Activated naive CD8-positive, alpha-beta T cell treated with anti-CD3 and anti-CD28 coated beads for 36 hours (primary cell): ENCODE results near the gene PORCN. TPM values are rescaled to one million over a fixed set of nuclear protein-coding genes. Genes with fewer than 3 reads are reported as not detected.

Experiments used
- DNase-seq: peaks from one replicate; pipeline ENCODE4 v3.0.0; 2021
- H3K27ac Mint-ChIP-seq: one replicate; pipeline ENCODE4 v1.8.0; 2022; ENCODE audit warnings: mild to moderate bottlenecking, moderate library complexity, mixed read lengths
- H3K27me3 Mint-ChIP-seq: one replicate; pipeline ENCODE4 v1.8.0; 2022; ENCODE audit warnings: mild to moderate bottlenecking, mixed read lengths
- H3K36me3 Mint-ChIP-seq: one replicate; pipeline ENCODE4 v1.8.0; 2021; ENCODE audit warnings: mild to moderate bottlenecking, mixed read lengths
- H3K4me1 Mint-ChIP-seq: one replicate; pipeline ENCODE4 v1.8.0; 2021; ENCODE audit warnings: mixed read lengths
- H3K4me3 Mint-ChIP-seq: one replicate; pipeline ENCODE4 v1.8.0; 2022; ENCODE audit warnings: mild to moderate bottlenecking, moderate library complexity, mixed read lengths
- H3K9me3 Mint-ChIP-seq: one replicate; pipeline ENCODE4 v1.8.0; 2022; ENCODE audit warnings: mixed read lengths
- total RNA-seq, 2 experiments: library from RNA; stranded (reverse); gene quantifications; one replicate each; pipeline ENCODE4 v1.2.3, GENCODE V29; 2021

PORCN gene
- total RNA-seq, result 10 to 100 TPM; 11.0 to 11.9 TPM

- Mint-ChIP-seq H3K4me1 (peaks cover 9% of the 10 kb centered on the region), H3K27ac (peak within 1 kb of the TSS; percentile 88), H3K4me3 (peak within 1 kb of the TSS; percentile 93), H3K27me3 (no peaks in the 10 kb centered on the region), H3K36me3 (peaks cover 2% of the 10 kb centered on the region), H3K9me3 (no peaks in the 10 kb centered on the region)
- DNase-seq, result peak; percentile 83
Observed at GRCh38 chrX:48508400-48509244, at the start of gene PORCN. Gene PORCN (plus strand): TSS chrX:48508992. CDS start chrX:48509821, 829 bp downstream.

- peaks cover 10% of the 10 kb centered on the region for H3K4me1 Mint-ChIP-seq
- H3K9me3 Mint-ChIP-seq, result no peaks in the 10 kb centered on the region
- peaks cover 37% of the 10 kb centered on the region for H3K36me3 Mint-ChIP-seq
- no peak overlapping the region for H3K4me3 Mint-ChIP-seq
- peak overlapping the region; percentile 34 for H3K27ac Mint-ChIP-seq
- no peak for DNase-seq
- H3K27me3 Mint-ChIP-seq, result no peaks in the 10 kb centered on the region
Observed at GRCh38 chrX:48459483-48459882, 49.3 kb upstream of the PORCN start.

GRCh38 chrX:48460031-48460430 lies 48.8 kb upstream of the PORCN start:
- H3K9me3 Mint-ChIP-seq, result no peaks in the 10 kb centered on the region
- H3K4me1 Mint-ChIP-seq, result peaks cover 11% of the 10 kb centered on the region
- H3K27me3 Mint-ChIP-seq, result no peaks in the 10 kb centered on the region
- no peak for DNase-seq
- no peak overlapping the region for H3K27ac Mint-ChIP-seq
- H3K4me3 Mint-ChIP-seq, result no peak overlapping the region
- peaks cover 41% of the 10 kb centered on the region for H3K36me3 Mint-ChIP-seq

- no peaks in the 10 kb centered on the region for H3K27me3 Mint-ChIP-seq
- no peak overlapping the region for H3K27ac Mint-ChIP-seq
- H3K4me3 Mint-ChIP-seq, result no peak overlapping the region
- DNase-seq, result no peak
- peaks cover 17% of the 10 kb centered on the region for H3K4me1 Mint-ChIP-seq
- H3K9me3 Mint-ChIP-seq, result no peaks in the 10 kb centered on the region
- peaks cover 47% of the 10 kb centered on the region for H3K36me3 Mint-ChIP-seq
Observed at GRCh38 chrX:48460606-48461005, 48.2 kb upstream of the PORCN start.

GRCh38 chrX:48461830-48462229 lies 47.0 kb upstream of the PORCN start:
- peaks cover 21% of the 10 kb centered on the region for H3K4me1 Mint-ChIP-seq
- H3K27me3 Mint-ChIP-seq, result no peaks in the 10 kb centered on the region
- H3K9me3 Mint-ChIP-seq, result no peaks in the 10 kb centered on the region
- H3K27ac Mint-ChIP-seq, result peak overlapping the region; percentile 29
- no peak for DNase-seq
- H3K36me3 Mint-ChIP-seq, result peaks cover 58% of the 10 kb centered on the region
- no peak overlapping the region for H3K4me3 Mint-ChIP-seq

GRCh38 chrX:48465336-48465933 lies 43.4 kb upstream of the PORCN start:
- Mint-ChIP-seq H3K4me1 (peaks cover 33% of the 10 kb centered on the region), H3K9me3 (no peaks in the 10 kb centered on the region), H3K27ac (peak overlapping the region; percentile 17), H3K4me3 (peak overlapping the region; percentile 65), H3K27me3 (no peaks in the 10 kb centered on the region), H3K36me3 (peaks cover 60% of the 10 kb centered on the region)
- DNase-seq, result no peak

GRCh38 chrX:48466696-48467095 lies 42.1 kb upstream of the PORCN start:
- peak overlapping the region; percentile 90 for H3K4me3 Mint-ChIP-seq
- no peaks in the 10 kb centered on the region for H3K9me3 Mint-ChIP-seq
- peak; percentile 39 for DNase-seq
- H3K36me3 Mint-ChIP-seq, result peaks cover 51% of the 10 kb centered on the region
- peak overlapping the region; percentile 96 for H3K27ac Mint-ChIP-seq
- no peaks in the 10 kb centered on the region for H3K27me3 Mint-ChIP-seq
- H3K4me1 Mint-ChIP-seq, result peaks cover 29% of the 10 kb centered on the region

GRCh38 chrX:48467281-48467761 lies 41.5 kb upstream of the PORCN start:
- H3K9me3 Mint-ChIP-seq, result no peaks in the 10 kb centered on the region
- no peak for DNase-seq
- peak overlapping the region; percentile 90 for H3K4me3 Mint-ChIP-seq
- no peaks in the 10 kb centered on the region for H3K27me3 Mint-ChIP-seq
- H3K27ac Mint-ChIP-seq, result peak overlapping the region; percentile 96
- H3K4me1 Mint-ChIP-seq, result peaks cover 29% of the 10 kb centered on the region
- H3K36me3 Mint-ChIP-seq, result peaks cover 49% of the 10 kb centered on the region

- Mint-ChIP-seq H3K9me3 (no peaks in the 10 kb centered on the region), H3K27me3 (no peaks in the 10 kb centered on the region), H3K4me1 (peaks cover 26% of the 10 kb centered on the region), H3K27ac (peak overlapping the region; percentile 96), H3K36me3 (peaks cover 45% of the 10 kb centered on the region), H3K4me3 (peak overlapping the region; percentile 90)
- peak; percentile 53 for DNase-seq
Observed at GRCh38 chrX:48468247-48468671, 40.5 kb upstream of the PORCN start.

GRCh38 chrX:48468693-48469691 lies 39.8 kb upstream of the PORCN start:
- peak; percentile 31 for DNase-seq
- Mint-ChIP-seq H3K4me1 (peaks cover 24% of the 10 kb centered on the region), H3K27me3 (no peaks in the 10 kb centered on the region)

GRCh38 chrX:48470110-48470832 lies 38.5 kb upstream of the PORCN start, which contains the start of gene SLC38A5:
Gene SLC38A5 (minus strand): TSS chrX:48470260. CDS start chrX:48467924, 2,336 bp downstream.
- Mint-ChIP-seq H3K27me3 (no peaks in the 10 kb centered on the region), H3K4me3 (peak within 1 kb of the TSS; percentile 90), H3K27ac (peak within 1 kb of the TSS; percentile 96), H3K9me3 (no peaks in the 10 kb centered on the region), H3K36me3 (peaks cover 33% of the 10 kb centered on the region), H3K4me1 (peaks cover 20% of the 10 kb centered on the region)
- DNase-seq, result no peak

More at GRCh38 chrX:48468693-48469691, 39.8 kb upstream of the PORCN start:
- peaks cover 43% of the 10 kb centered on the region for H3K36me3 Mint-ChIP-seq
- H3K27ac Mint-ChIP-seq, result peak overlapping the region; percentile 96
- H3K4me3 Mint-ChIP-seq, result peak overlapping the region; percentile 90
- H3K9me3 Mint-ChIP-seq, result no peaks in the 10 kb centered on the region

GRCh38 chrX:48470833-48471118 lies 38.0 kb upstream of the PORCN start:
- H3K27ac Mint-ChIP-seq, result no peak overlapping the region
- H3K9me3 Mint-ChIP-seq, result no peaks in the 10 kb centered on the region
- H3K4me3 Mint-ChIP-seq, result no peak overlapping the region
- DNase-seq, result no peak
- H3K4me1 Mint-ChIP-seq, result peaks cover 17% of the 10 kb centered on the region
- no peaks in the 10 kb centered on the region for H3K27me3 Mint-ChIP-seq
- peaks cover 28% of the 10 kb centered on the region for H3K36me3 Mint-ChIP-seq

- Mint-ChIP-seq H3K36me3 (peaks cover 21% of the 10 kb centered on the region), H3K27ac (no peak overlapping the region), H3K4me1 (peaks cover 16% of the 10 kb centered on the region), H3K4me3 (no peak overlapping the region), H3K9me3 (no peaks in the 10 kb centered on the region), H3K27me3 (no peaks in the 10 kb centered on the region)
- DNase-seq, result no peak
Observed at GRCh38 chrX:48471504-48471903, 37.3 kb upstream of the PORCN start.

- no peaks in the 10 kb centered on the region for H3K9me3 Mint-ChIP-seq
- H3K27me3 Mint-ChIP-seq, result no peaks in the 10 kb centered on the region
- H3K4me3 Mint-ChIP-seq, result no peak overlapping the region
- H3K27ac Mint-ChIP-seq, result no peak overlapping the region
- H3K36me3 Mint-ChIP-seq, result peaks cover 18% of the 10 kb centered on the region
- H3K4me1 Mint-ChIP-seq, result peaks cover 9% of the 10 kb centered on the region
- no peak for DNase-seq
Observed at GRCh38 chrX:48472225-48472624, 36.6 kb upstream of the PORCN start.
